ENCODE results near the gene NFKB1.
A peak's percentile ranks its signal among the peaks of the same experiment; 100 is the strongest.

The NFKB1 gene

GRCh38 chr4:102625232-102625930, 124.2 kb downstream of the NFKB1 start:
- peak; percentile 76 for DNase-seq (ENCODE audit: low spot score)

- peak; percentile 94 for DNase-seq (ENCODE audit: low spot score)
Measured at GRCh38 chr4:102627831-102628523, 126.8 kb downstream of the NFKB1 start.

DNA sequence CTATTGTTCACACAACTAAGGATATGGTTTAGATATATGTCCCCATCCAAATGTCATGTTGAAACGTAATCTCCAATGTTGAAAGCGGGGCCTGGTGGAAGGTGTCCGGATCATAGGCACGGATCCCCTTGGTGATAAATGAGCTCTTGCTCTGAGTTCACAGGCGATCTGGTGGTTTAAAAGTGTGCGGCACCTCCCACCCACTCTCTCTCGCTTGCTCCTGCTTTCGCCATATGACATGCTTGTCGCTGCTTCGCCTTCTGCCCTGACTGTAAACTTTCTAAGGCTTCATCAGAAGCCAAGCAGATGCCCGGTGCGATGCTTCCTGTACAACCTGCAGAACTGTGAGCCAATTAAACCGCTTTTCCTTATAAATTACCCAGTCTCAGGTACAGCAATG, 128.5 kb downstream of the NFKB1 start:
- DNase-seq (ENCODE audit: low spot score), result no peak

GRCh38 chr4:102631616-102632015, 130.5 kb downstream of the NFKB1 start:
- no peak for DNase-seq (ENCODE audit: low spot score)

DNA sequence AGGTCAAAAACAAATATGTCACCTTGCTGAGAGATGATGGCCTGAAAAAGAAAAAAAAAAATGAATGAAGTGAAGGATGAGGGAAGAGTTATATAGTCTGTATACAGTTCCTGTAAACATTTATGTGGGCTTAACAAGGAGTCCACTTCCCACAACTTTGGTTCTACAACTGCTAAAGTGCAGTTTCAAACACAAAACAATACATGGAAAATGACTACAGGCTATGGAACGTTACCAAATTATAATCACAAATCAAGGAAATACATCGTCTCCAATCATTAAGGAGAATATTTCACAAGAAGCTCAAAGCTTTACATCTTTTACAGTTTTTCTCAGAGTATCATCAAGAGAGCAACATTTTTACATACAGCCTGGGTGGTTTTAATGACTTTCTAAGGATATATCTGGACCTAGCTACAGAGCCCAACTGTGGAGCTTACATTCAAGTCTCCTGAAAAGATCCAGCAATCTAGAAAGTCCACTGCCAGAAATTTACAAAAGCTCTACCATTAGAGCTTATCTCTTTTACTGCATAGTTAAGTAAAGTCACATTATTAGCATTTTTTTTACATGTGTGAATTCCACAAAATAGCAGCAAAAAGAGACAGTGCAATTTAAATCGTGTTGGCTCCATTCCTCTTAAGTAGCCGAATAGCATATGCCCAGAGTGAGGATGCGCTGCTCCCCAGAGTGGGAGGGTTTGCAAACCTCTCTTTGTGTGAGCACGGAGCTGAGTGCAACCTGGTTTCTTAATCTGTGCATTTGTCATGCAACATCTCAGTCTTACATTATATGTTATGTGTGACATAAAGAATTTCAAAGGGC, 131.3 kb downstream of the NFKB1 start:
- DNase-seq (ENCODE audit: low spot score), result no peak

DNA sequence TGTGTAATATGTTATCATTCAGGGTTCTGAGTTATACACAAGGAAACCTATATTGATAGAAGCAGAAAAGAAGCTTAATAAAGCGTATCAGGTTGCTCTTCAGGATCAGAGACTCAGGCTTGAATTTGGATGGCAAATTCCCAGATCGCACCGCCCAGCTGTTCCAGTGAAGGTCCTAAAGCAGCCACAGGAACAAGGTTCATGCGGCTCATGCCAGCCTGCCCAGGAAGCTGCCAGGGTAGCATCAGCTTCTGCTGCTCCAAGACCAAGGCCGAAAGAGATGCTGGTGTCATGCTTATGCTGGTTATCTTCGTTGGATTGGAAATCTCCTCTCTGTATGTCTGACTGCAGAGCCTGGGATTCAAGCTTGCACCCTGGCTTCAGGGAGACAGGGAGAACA, 131.9 kb downstream of the NFKB1 start:
- no peak for DNase-seq (ENCODE audit: low spot score)

GRCh38 chr4:102637391-102637790, 136.2 kb downstream of the NFKB1 start:
- no peak for DNase-seq (ENCODE audit: low spot score)

- no peak for DNase-seq (ENCODE audit: low spot score)
Measured at GRCh38 chr4:102638621-102639020, 137.5 kb downstream of the NFKB1 start.

GRCh38 chr4:102639598-102639997, 138.4 kb downstream of the NFKB1 start:
- no peak for DNase-seq (ENCODE audit: low spot score)

- DNase-seq (ENCODE audit: low spot score), result peak; percentile 69
Measured at GRCh38 chr4:102640669-102641068, 139.5 kb downstream of the NFKB1 start.

GRCh38 chr4:102641793-102642192, 140.6 kb downstream of the NFKB1 start:
- DNase-seq (ENCODE audit: low spot score), result no peak

GRCh38 chr4:102642631-102643298, 141.6 kb downstream of the NFKB1 start:
- DNase-seq (ENCODE audit: low spot score), result no peak

DNA sequence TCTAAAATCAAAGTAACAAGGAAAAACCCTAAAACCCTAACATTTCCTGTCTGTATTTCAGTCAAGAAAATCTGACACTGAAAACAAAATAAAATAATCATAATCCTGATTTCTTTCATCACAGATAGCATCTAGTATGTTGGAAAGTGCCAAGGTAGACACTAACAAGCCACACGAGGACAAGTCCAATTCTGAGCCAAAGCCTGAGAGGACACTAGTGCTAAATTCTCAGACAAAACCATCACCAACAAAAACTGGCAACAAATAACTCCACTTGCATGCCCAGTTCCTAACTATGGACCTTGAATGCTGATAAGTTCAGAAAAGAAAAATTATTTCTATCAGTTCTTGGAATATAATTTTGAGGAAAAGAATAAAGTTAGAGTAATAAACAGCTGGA, 146.0 kb downstream of the NFKB1 start:
- no peak for DNase-seq (ENCODE audit: low spot score)

DNA sequence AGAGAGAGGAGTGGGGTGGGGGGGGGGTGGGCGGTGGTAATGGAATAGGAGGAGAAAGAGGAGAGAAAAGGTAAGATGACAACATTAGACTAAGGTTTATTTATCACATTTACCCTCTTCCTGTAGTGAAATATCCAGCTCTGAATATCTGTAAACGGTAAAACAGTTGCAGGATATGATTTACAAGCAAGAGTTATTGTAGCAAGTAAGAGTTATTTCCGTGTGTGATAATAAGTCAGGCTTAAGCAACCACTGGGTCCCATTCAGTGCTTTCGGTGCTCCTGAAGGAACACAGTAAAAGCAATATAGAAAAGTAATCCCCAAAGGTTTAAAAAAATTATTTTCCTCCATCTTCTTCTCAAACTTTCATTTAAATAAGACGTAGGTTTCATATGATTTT, 156.0 kb downstream of the NFKB1 start:
- DNase-seq (ENCODE audit: low spot score), result no peak

DNA sequence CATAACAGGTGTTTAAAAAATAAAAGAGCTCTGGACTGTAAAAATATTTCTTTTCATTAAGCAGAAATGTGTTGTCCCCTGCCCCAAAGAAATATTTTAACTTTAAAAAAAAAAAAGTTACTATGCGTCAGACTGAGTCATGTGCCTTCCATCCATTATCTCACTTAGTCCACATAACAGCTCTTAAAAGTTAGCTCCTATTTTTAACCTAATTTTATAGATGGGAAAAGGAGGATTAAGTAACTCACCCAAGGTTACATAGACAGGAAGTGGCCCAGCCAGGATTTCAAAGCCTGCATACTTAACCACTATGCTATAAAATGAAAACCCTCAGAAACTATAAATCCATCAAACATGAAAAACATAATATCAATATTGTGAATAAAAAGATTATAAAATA, 161.9 kb downstream of the NFKB1 start:
- DNase-seq (ENCODE audit: low spot score), result peak; percentile 50

GRCh38 chr4:102665527-102665926, 164.4 kb downstream of the NFKB1 start:
- DNase-seq (ENCODE audit: low spot score), result peak; percentile 7

Data from kidney tubule cell (primary cell).